Stimulated activated CD8-positive, alpha-beta memory T cell treated with anti-CD3 and anti-CD28 coated beads, Interleukin-7, amount 100 ng/mL, for 1 hour (primary cell): Measurements from ENCODE around the gene FOXO1.

Source experiments
- DNase-seq, 2 donors: peaks; one replicate each; pipeline ENCODE4 v3.0.0-alpha.2; 2020; ENCODE audit warnings: low read depth in 2 of 2

FOXO1 gene

DNA sequence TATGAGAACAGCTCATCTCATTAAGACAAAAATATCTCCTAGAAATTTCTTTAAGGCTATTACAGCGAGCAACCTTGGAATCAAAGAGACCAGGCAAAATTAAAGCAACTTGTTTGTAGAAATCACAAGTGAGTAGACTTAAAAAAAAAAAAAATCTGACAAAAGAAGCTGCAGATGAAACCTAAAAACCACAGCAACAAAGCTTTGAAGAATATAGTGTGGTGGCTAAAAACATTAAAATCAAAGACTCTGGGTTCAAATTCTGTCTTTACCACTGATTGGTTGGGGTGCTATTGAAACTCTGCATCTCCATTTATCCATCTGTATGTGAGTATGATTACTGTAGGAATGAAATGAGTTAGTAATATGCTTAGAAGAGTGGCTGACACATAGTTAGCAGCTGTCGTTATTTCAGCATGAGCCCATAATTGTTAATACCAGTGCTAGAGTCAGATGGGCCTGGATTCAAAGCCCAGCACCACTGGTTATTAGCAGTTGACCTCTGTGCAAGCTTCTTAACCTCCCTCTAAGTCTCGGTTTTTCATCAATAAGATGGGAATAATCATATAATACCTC lies 157.6 kb downstream of the FOXO1 start:
- DNase-seq: no peak

DNA sequence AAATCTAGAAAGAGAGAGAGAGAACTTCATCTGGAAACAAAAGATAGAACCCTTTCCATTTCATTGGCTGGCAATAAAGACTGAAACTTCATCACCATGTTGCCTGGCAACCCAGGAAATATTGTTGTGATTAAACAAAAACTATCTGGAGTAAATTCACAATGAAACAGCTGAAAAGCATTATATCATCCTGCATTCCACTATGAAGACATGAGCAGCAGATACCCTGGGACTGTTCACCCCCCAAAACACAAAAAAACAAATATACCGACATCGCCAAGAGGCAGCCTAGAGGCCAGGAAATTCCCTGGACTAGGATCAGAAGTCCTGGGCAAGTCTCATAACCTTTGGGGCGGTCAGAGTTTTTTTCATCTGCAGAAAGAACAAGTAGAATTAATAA lies 158.3 kb downstream of the FOXO1 start:
- DNase-seq: no peak

DNA sequence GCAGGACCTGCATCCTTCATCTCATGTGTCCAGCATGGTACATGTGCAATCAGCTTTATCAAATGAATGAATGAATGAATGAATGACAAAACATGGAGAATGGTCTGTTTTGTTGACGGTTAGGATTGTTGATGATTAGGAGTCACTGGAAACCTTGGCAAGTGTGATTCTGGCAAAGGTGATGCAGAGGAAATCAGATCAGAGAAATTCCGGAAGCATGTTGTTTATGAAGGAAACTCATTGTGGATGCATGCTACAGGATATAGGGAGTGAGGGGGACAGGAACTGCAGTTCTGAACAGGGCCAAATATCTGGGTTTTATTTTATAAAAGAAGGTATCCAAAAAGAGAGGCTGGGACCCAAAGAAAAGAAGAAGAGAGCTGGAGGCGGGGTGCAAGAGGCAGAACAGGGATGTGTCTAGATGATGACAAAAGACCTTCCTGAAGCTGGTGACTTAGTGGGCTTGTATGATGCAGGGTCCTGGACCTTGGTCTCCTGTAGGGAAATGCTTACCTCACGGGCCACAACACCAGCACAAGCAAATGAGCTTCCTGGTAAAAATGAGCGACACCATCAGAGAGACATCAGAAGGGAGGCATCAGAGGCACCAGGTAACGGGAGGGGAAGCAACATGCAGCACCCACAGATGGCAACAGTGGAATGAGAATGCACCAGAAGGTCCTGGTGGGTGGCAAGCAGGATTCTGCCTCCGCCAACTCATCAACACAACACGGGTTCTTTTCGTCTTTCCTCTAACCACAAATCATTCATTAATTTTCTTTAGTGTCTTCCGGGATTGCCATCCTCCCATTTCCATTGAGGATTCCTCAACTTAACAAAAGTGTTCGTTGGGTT lies 159.6 kb downstream of the FOXO1 start:
- no peak for DNase-seq
